Transverse colon (tissue), 4 donors: Measurements from ENCODE around the gene ZNF211. TPM values are rescaled to one million over a fixed set of nuclear protein-coding genes. Genes with fewer than 3 reads are reported as not detected.

Source experiments
- DNase-seq: peaks from one replicate; pipeline ENCODE4 v3.0.0-alpha.2; 2019
- H3K27ac ChIP-seq, 4 donors: fragments of 200-600 bp; sonication (generic); 2 replicates each; pipeline ENCODE4 v1.5.1; 2016 to 2018; ENCODE audit warnings: inconsistent platforms in 4 of 4
- H3K27me3 ChIP-seq: fragments of 200-600 bp; sonication (generic); 2 replicates; pipeline ENCODE4 v1.5.1; 2017; ENCODE audit warnings: inconsistent platforms
- H3K36me3 ChIP-seq, 4 donors: fragments of 200-600 bp; sonication (generic); 2 replicates each; pipeline ENCODE4 v1.5.1; 2017 to 2019; ENCODE audit warnings: inconsistent platforms in 4 of 4
- H3K4me1 ChIP-seq, 4 donors: fragments of 200-600 bp; sonication (generic); 2 replicates each; pipeline ENCODE4 v1.5.1; 2017 to 2020; ENCODE audit warnings: inconsistent platforms in 4 of 4
- H3K4me3 ChIP-seq, 4 donors: fragments of 200-600 bp; sonication (generic); 1 replicate in 1 of 4; 2 replicates in 3 of 4; pipeline versions ENCODE4 v1.5.1 to v1.6.1; 2017 to 2019; ENCODE audit warnings: inconsistent platforms in 4 of 4
- H3K9me3 ChIP-seq, 2 donors: fragments of 200-600 bp; sonication (generic); 2 replicates each; pipeline ENCODE4 v1.5.1; 2017 to 2019; ENCODE audit warnings: inconsistent platforms in 2 of 2
- CTCF ChIP-seq, 5 experiments: fragments of 200-600 bp in 3 of 5; fragments of 450-650 bp in 2 of 5; sonication (generic) in 3 of 5; IDR thresholded peaks; 1 replicate in 2 of 5; 2 replicates in 3 of 5; pipeline ENCODE4 v1.5.1; 2016 to 2017; ENCODE audit warnings: antibody characterized with exemption in 5 of 5, inconsistent platforms in 3 of 5, mild to moderate bottlenecking in 2 of 5, moderate library complexity in 1 of 5
- EP300 ChIP-seq: sonication (generic); formaldehyde crosslinking; IDR thresholded peaks from one replicate; pipeline ENCODE4 v1.6.1; 2017; ENCODE audit warnings: antibody characterized with exemption, low read depth
- POLR2A ChIP-seq: fragments of 450-650 bp; IDR thresholded peaks from one replicate; pipeline ENCODE4 v1.6.1; 2016; ENCODE audit warnings: antibody characterized with exemption, mild to moderate bottlenecking, moderate library complexity
- POLR2AphosphoS5 ChIP-seq, 3 donors: sonication (generic); formaldehyde crosslinking; IDR thresholded peaks; one replicate each; pipeline ENCODE4 v1.6.1; 2016; ENCODE audit warnings: antibody characterized with exemption in 3 of 3
- WGBS, 2 donors: methylation state at CpG; one replicate each; pipeline ENCODE4 v1.1.5; 2018; ENCODE audit warnings: low coverage in 1 of 2; 5-methylcytosine and 5-hydroxymethylcytosine counted together
- in situ Hi-C, 4 donors: fragments of 200-750 bp; cut with MboI; loops; one replicate each; pipeline versions ENCODE4 v1.15.0 to v1.15.1; 2017; ENCODE audit warnings: low sequenced_read_pairs in 3 of 4, low pct_ligation_motif_present in 1 of 4, low pct_unique_long_range_greater_than_20kb in 1 of 4
- intact Hi-C: fragments of 100-400 bp; cut with DNase I; formaldehyde crosslinking; loops from one replicate; pipeline ENCODE4 v1.15.1; 2023; ENCODE audit warnings: low total_unique reads
- total RNA-seq, 4 donors: library from RNA; depleted of rRNA; stranded (reverse); fragments of >200 nt; gene quantifications; one replicate each; pipeline ENCODE4 v1.1.0, GENCODE V29; 2016

The ZNF211 gene
- total RNA-seq, 4 donors from 2014 or later, result 5.6 to 60.1 (median 15.3) TPM

- no peak for DNase-seq
- Histone ChIP-seq H3K27ac (no peak overlapping the region), H3K9me3 (peaks cover 44% of the 10 kb centered on the region in 2 donors), H3K36me3 (peaks cover 0 to 28% (median 11%) of the 10 kb centered on the region in 4 donors), H3K27me3 (no peaks in the 10 kb centered on the region), H3K4me1 (no peaks in the 10 kb centered on the region), H3K4me3 (no peak overlapping the region)
- WGBS, 2 donors, result 88 to 98% methylated on average over 2 to 5 of the region's 5 CpGs
- intact Hi-C loops, result no loop called here
- TF ChIP-seq EP300 (no peak), POLR2A (no peak), CTCF (IDR thresholded peaks at IDR 0.05) (no peak), POLR2AphosphoS5 (IDR thresholded peaks at IDR 0.05) (no peak)
- in situ Hi-C loops, result no loop called here
These were observed 26.0 kb upstream of the ZNF211 start for GRCh38 chr19:57606931-57607330.

DNA sequence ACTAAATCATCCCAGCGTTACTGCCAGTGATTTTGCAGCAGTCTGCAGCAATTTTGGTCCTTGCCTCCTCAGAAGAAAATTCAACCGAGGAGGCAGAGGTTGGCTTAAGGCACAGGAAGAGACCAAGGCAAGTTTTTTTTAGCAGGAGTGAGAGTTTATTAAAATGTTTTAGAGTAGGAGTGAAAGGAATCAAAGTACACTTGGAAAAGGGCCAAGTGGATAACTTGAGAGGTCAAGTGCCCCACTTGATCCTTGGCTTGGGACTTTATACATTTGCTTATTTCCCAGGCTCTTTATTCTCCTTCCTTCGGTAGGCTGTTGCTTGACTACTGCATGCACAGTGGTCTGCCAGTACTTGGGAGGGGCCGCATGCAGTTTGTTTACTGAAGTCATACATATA lies 21.9 kb upstream of the ZNF211 start:
- TF ChIP-seq CTCF (IDR thresholded peaks at IDR 0.05) (no peak), POLR2AphosphoS5 (IDR thresholded peaks at IDR 0.05) (no peak), EP300 (no peak), POLR2A (no peak)
- no peak overlapping the region for H3K4me3 ChIP-seq
- H3K36me3 ChIP-seq, result peaks cover 0 to 18% (median 7%) of the 10 kb centered on the region in 4 donors
- H3K9me3 ChIP-seq, result peaks cover 36 to 42% of the 10 kb centered on the region in 2 donors
- in situ Hi-C loops (no loop called here), intact Hi-C loops (no loop called here)
- no peaks in the 10 kb centered on the region for H3K27me3 ChIP-seq
- H3K4me1 ChIP-seq, result peaks cover 4 to 10% (median 7%) of the 10 kb centered on the region in 4 donors
- no peak for DNase-seq
- 76 to 85% methylated on average over 3 to 4 of the region's 4 CpGs for WGBS, 2 donors
- no peak overlapping the region for H3K27ac ChIP-seq

- Histone ChIP-seq H3K4me1 (peaks cover 4 to 10% (median 7%) of the 10 kb centered on the region in 4 donors), H3K9me3 (peaks cover 45 to 50% of the 10 kb centered on the region in 2 donors), H3K4me3 (peak within 1 kb of the TSS; percentile 72 to 99 (median 89)), H3K36me3 (peaks cover 0 to 42% (median 18%) of the 10 kb centered on the region in 4 donors), H3K27ac (peak within 1 kb of the TSS; percentile 57 to 80 (median 66)), H3K27me3 (no peaks in the 10 kb centered on the region)
- TF ChIP-seq POLR2A, result peak; percentile 22
- peak in 4 of 5 experiments; percentile 11 to 26 (median 22) for TF ChIP-seq CTCF (IDR thresholded peaks at IDR 0.05)
- no peak for TF ChIP-seq EP300
- peak in 2 of 3 donors; percentile 44 to 50 for TF ChIP-seq POLR2AphosphoS5 (IDR thresholded peaks at IDR 0.05)
- intact Hi-C loops (no loop called here), in situ Hi-C loops (no loop called here)
- 5 to 40% methylated on average over 3 to 62 of the region's 64 CpGs for WGBS, 2 donors
- DNase-seq, result peak; percentile 94
These were observed 18.8 kb upstream of the ZNF211 start, which contains the start of gene ZNF134 for GRCh38 chr19:57613941-57614743. ZNF134 (plus strand) TSS chr19:57614242; CDS start chr19:57619469, 5,227 bp downstream.

DNA sequence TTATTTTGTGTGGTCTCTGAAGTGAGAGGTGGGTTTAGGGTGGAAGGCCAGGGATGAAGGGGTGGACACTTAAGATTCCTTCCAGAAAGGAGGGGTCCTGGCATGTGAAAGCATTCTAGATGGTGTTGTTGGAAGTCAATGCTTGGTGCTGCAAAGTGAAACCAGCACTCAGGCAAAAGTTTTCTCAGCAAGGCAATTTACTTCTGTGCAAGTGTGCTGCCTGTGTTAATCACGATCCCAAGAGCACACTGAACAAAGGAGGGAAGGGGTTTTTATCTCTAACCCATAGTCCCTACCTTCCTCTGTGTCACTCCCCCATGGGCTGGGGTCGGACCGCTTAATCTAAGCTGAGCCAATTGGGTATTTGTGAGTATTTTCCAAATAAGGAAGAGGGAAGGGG lies 17.6 kb upstream of the ZNF211 start:
- 93 to 97% methylated on average over 3 of the region's 3 CpGs for WGBS, 2 donors
- TF ChIP-seq POLR2AphosphoS5 (IDR thresholded peaks at IDR 0.05) (no peak), POLR2A (no peak), EP300 (no peak), CTCF (IDR thresholded peaks at IDR 0.05) (no peak)
- peaks cover 6 to 54% (median 29%) of the 10 kb centered on the region in 4 donors for H3K36me3 ChIP-seq
- peaks cover 55 to 57% of the 10 kb centered on the region in 2 donors for H3K9me3 ChIP-seq
- H3K4me3 ChIP-seq, result peak overlapping the region in 1 of 4 donors; percentile 86
- no peak overlapping the region for H3K27ac ChIP-seq
- in situ Hi-C loops (no loop called here), intact Hi-C loops (no loop called here)
- H3K27me3 ChIP-seq, result no peaks in the 10 kb centered on the region
- no peak for DNase-seq
- H3K4me1 ChIP-seq, result peaks cover 4 to 10% (median 7%) of the 10 kb centered on the region in 4 donors
